ENCODE measurements around the gene ADRB2.

- TF ChIP-seq POLR2A (IDR thresholded peaks at IDR 0.05) (no peak), CTCF (IDR thresholded peaks at IDR 0.05) (no peak)
These were observed 46.7 kb downstream of the ADRB2 start for GRCh38 chr5:148873120-148873519.
